Activated T-cell treated with anti-CD3 and anti-CD28 coated beads, Interleukin-2, amount 50 U/mL, for 24 hours (primary cell): ENCODE results near the gene PPEF2.

Source experiments
- DNase-seq: peaks from one replicate; pipeline ENCODE4 v3.0.0-alpha.2; 2020
- H3K27ac Mint-ChIP-seq: 2 replicates; pipeline ENCODE4 v1.8.0; 2020; ENCODE audit warnings: mild to moderate bottlenecking, mixed read lengths
- H3K27me3 Mint-ChIP-seq: 2 replicates; pipeline ENCODE4 v1.8.0; 2020; ENCODE audit warnings: mixed read lengths
- H3K36me3 Mint-ChIP-seq: 2 replicates; pipeline ENCODE4 v1.8.0; 2020; ENCODE audit warnings: low read depth, mixed read lengths
- H3K4me1 Mint-ChIP-seq: 2 replicates; pipeline ENCODE4 v1.8.0; 2020; ENCODE audit warnings: low read depth, mixed read lengths
- H3K4me3 Mint-ChIP-seq: 2 replicates; pipeline ENCODE4 v1.8.0; 2020; ENCODE audit warnings: mild to moderate bottlenecking, moderate library complexity, mixed read lengths
- H3K9me3 Mint-ChIP-seq: 2 replicates; pipeline ENCODE4 v1.8.0; 2020; ENCODE audit warnings: mixed read lengths

PPEF2 gene

DNA sequence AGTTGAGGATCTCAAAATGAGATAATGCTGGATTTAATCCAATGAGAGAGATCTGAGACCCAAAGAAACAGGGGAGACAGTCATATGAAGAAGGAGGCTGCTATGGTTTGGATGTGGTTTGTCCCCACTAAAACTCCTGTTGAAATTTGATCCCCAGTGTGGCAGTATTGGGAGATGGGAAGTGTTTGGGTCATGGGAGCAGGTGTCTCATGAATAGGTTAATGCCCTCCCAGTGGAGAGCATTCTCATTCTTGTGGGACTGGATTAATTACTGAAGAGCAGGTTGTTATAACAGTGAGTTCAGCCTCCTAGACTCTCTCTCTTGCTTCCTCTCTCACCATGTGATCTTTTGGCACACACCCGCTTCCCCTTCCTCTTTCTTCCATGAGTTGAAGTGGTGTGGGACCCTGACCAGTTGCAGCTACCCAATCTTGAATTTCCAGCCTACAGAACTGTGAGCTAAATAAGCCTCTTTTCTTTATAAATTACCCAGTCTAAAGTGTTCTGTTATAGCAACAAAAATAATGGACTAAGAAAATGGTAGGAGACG, 70.3 kb downstream of the PPEF2 start:
- peaks cover 6% of the 10 kb centered on the region for H3K27me3 Mint-ChIP-seq
- no peaks in the 10 kb centered on the region for H3K36me3 Mint-ChIP-seq
- no peak overlapping the region for H3K4me3 Mint-ChIP-seq
- no peak overlapping the region for H3K27ac Mint-ChIP-seq
- H3K9me3 Mint-ChIP-seq: no peaks in the 10 kb centered on the region
- DNase-seq: no peak
- H3K4me1 Mint-ChIP-seq: no peaks in the 10 kb centered on the region

DNA sequence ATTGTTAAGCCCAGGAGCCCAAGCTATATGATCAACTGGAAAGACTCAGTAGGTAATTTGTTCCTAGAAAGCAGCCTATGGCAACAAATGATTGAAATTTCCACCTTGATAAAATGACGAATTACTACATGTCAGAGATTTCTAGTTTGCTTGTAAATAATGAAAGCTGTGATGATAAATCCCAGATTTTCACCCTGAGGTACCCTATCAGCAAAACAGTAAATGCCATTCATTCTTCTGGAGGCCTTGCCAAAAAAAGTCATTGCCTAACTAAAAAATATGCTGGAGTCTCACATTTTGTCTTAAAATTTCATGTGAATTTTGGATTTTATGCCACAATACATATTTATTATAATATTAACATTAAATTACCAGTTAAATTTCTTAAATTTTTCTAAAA, 71.3 kb downstream of the PPEF2 start:
- Mint-ChIP-seq H3K4me3 (no peak overlapping the region), H3K27ac (no peak overlapping the region), H3K27me3 (peaks cover 6% of the 10 kb centered on the region), H3K9me3 (no peaks in the 10 kb centered on the region), H3K4me1 (no peaks in the 10 kb centered on the region), H3K36me3 (no peaks in the 10 kb centered on the region)
- no peak for DNase-seq

GRCh38 chr4:75823812-75824211, 78.4 kb downstream of the PPEF2 start:
- Mint-ChIP-seq H3K27ac (no peak overlapping the region), H3K4me1 (peaks cover 4% of the 10 kb centered on the region), H3K4me3 (no peak overlapping the region), H3K27me3 (no peaks in the 10 kb centered on the region), H3K36me3 (no peaks in the 10 kb centered on the region), H3K9me3 (no peaks in the 10 kb centered on the region)
- DNase-seq: no peak

DNA sequence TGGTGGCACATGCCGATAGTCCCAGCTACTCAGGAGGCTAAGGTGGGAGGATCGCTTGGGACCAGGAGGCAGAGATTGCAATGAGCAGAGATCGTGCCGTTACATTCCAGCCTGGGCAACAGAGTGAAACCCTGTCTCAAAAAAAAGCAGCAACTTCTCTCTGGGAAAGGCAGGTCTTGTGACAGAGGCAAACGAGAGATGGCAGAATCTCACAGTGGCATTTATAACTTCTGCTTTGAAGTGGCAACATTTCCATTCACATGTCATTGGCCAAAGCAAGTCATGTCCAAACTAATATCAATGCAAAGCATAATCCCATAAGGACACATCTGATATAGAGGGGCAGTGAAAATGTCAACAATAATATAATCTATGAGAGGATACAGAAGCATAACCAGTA, 79.8 kb downstream of the PPEF2 start:
- H3K4me3 Mint-ChIP-seq: no peak overlapping the region
- H3K36me3 Mint-ChIP-seq: no peaks in the 10 kb centered on the region
- no peak overlapping the region for H3K27ac Mint-ChIP-seq
- H3K4me1 Mint-ChIP-seq: peaks cover 4% of the 10 kb centered on the region
- no peaks in the 10 kb centered on the region for H3K9me3 Mint-ChIP-seq
- H3K27me3 Mint-ChIP-seq: no peaks in the 10 kb centered on the region
- DNase-seq: no peak

- DNase-seq: no peak
- Mint-ChIP-seq H3K4me3 (no peak overlapping the region), H3K4me1 (peaks cover 4% of the 10 kb centered on the region), H3K27me3 (no peaks in the 10 kb centered on the region), H3K27ac (no peak overlapping the region), H3K9me3 (no peaks in the 10 kb centered on the region), H3K36me3 (no peaks in the 10 kb centered on the region)
These were observed 80.3 kb downstream of the PPEF2 start for GRCh38 chr4:75821966-75822365.

DNA sequence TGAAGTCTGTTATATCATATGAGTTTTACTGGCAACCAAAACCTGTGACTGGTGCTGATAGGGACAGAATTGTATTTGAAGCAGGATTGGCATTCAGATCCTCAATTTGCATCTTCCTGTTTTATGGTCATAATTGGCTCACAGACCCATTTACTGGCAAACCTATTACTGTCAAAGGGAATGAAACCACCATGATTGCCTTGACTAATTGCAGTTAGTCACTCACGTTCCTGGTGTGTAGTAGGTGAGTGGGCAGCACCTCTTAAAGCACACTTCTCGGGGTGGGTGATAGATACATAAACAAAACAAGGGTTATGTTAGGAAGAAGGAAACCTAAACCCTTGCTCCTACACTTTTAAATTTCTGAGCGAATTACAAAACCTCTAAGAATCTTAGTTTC, 81.0 kb downstream of the PPEF2 start:
- no peak overlapping the region for H3K4me3 Mint-ChIP-seq
- no peaks in the 10 kb centered on the region for H3K9me3 Mint-ChIP-seq
- no peak overlapping the region for H3K27ac Mint-ChIP-seq
- no peak for DNase-seq
- H3K4me1 Mint-ChIP-seq: peaks cover 4% of the 10 kb centered on the region
- peaks cover 1% of the 10 kb centered on the region for H3K36me3 Mint-ChIP-seq
- no peaks in the 10 kb centered on the region for H3K27me3 Mint-ChIP-seq

GRCh38 chr4:75820676-75821075, 81.6 kb downstream of the PPEF2 start:
- no peaks in the 10 kb centered on the region for H3K9me3 Mint-ChIP-seq
- H3K36me3 Mint-ChIP-seq: peaks cover 6% of the 10 kb centered on the region
- H3K4me1 Mint-ChIP-seq: peaks cover 4% of the 10 kb centered on the region
- no peak overlapping the region for H3K4me3 Mint-ChIP-seq
- no peak overlapping the region for H3K27ac Mint-ChIP-seq
- no peak for DNase-seq
- H3K27me3 Mint-ChIP-seq: no peaks in the 10 kb centered on the region

GRCh38 chr4:75820197-75820596, 82.1 kb downstream of the PPEF2 start:
- Mint-ChIP-seq H3K27ac (no peak overlapping the region), H3K4me1 (peaks cover 4% of the 10 kb centered on the region)

DNA sequence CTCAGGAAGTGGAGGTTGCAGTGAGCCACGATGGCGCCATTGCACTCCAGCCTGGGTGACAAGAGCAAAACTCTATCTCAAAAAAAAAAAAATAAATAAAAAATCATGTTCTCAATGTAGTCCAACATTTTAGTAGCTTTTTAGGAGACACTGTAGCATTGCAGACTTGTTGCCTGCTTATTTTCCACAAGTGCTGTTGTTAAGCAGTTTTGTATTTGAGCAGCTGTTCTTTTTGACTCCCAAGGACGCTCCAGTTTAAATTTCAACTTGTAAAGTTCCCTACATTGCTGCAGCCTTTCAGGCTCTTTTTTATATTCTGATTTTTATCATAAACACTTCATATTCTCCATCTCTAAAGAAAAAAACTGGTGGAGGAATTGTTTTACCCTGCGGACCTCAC, 83.1 kb downstream of the PPEF2 start:
- H3K27ac Mint-ChIP-seq: no peak overlapping the region
- H3K4me1 Mint-ChIP-seq: peaks cover 4% of the 10 kb centered on the region
- no peak overlapping the region for H3K4me3 Mint-ChIP-seq
- DNase-seq: no peak
- H3K9me3 Mint-ChIP-seq: no peaks in the 10 kb centered on the region
- peaks cover 21% of the 10 kb centered on the region for H3K36me3 Mint-ChIP-seq
- no peaks in the 10 kb centered on the region for H3K27me3 Mint-ChIP-seq

More at GRCh38 chr4:75820197-75820596, 82.1 kb downstream of the PPEF2 start:
- no peaks in the 10 kb centered on the region for H3K9me3 Mint-ChIP-seq
- no peak for DNase-seq
- H3K36me3 Mint-ChIP-seq: peaks cover 11% of the 10 kb centered on the region
- no peak overlapping the region for H3K4me3 Mint-ChIP-seq
- H3K27me3 Mint-ChIP-seq: no peaks in the 10 kb centered on the region

DNA sequence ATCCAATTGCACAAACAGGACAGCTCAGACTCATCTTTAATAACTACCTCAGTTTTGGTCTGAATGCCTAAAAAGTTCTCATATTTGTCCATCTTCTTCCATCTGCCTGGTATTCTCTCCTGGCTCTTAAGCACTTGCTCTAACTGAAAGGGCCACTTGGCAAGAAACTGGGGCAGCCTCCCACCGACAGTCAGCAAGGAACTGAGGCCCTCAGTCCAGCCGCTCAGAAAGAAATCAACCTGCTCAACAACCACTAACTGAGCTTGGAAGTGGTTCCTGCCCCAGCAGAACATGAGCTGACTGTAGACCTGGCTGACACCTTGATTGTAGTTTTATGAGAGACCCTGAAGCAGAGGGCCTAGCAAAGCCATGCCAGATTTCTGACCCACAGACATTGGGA, 84.4 kb downstream of the PPEF2 start:
- DNase-seq: no peak
- no peaks in the 10 kb centered on the region for H3K27me3 Mint-ChIP-seq
- H3K36me3 Mint-ChIP-seq: peaks cover 32% of the 10 kb centered on the region
- H3K4me3 Mint-ChIP-seq: no peak overlapping the region
- no peaks in the 10 kb centered on the region for H3K9me3 Mint-ChIP-seq
- no peak overlapping the region for H3K27ac Mint-ChIP-seq
- peaks cover 4% of the 10 kb centered on the region for H3K4me1 Mint-ChIP-seq
